ENCODE data around the gene OXTR.

OXTR gene

DNA sequence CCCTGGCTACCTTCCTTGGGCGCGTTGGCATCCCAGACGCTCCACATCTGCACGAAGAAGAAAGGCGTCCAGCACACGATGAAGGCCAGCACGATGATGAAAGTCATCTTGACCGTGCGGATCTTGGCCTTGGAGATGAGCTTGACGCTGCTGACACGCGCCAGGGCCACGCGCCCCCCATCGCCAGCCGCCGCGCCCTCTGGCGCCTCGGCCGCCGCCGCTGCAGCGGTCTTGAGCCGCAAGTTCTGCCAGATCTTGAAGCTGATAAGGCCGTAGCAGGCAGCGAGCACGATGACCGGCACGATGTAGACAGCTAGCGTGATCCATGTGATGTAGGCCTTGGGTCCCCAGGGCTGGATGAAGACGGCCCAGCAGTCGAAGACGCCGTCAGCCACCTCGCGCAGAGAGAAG lies 2.2 kb downstream of the OXTR start:
- DNase-seq, result no peak

DNA sequence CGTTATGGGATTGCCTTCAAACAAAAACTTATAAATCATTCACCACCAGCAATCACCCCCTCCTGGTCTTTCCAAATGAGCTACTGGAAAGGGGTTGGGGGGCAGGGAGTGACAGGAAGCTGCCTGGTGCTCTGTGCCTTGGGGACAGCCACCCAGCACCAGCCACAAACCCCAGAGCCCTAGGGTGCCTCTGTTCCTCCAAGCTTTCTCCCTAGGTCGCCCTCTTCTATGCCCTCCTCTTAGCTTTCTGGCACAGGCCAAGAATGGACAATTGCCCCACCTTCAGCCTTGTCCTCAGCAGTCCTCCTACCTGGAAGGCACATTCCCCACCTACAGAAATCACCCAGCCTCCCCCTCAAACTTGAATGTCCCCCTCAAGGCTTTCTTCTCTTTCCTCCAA lies 3.3 kb downstream of the OXTR start:
- DNase-seq, result no peak

DNA sequence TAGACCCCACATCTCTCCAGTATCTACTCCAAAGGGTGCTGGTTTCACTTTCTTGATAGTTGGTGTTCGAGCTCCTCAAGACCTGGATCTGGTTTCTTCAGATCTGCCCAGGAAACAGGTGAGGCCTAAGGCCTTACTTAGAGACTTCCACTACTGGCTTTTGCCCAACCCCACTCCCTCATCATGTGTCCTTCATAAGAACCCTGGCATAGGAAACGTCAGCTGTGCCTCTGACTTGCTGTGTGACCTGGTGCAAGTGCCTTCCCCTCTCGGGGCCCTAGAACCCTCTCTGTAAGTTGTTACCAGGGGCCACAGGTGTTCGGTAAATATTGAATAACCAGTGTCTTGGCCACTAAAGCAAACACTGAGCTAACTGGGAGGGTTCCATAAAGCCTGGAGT lies 3.9 kb downstream of the OXTR start:
- no peak for DNase-seq

DNA sequence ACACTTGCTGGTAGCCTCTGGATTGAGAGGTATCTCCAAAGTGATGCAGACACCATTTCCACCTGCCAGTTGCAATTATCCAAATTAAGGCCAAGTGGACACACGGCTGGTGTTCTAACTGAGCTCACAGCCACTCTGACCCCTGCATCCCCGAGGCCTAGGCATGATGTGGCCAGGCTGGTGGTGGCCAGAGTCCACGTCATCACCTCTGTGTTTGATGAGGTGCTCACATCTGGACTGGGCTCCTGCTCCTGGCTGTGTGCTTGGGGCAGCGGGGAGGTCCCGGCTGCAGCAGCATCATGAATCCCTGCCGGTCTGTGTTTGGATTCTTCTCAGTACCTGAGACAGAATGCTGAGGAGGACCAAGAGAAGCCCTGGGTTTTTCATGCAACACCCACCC lies 4.9 kb downstream of the OXTR start:
- DNase-seq, result no peak

DNA sequence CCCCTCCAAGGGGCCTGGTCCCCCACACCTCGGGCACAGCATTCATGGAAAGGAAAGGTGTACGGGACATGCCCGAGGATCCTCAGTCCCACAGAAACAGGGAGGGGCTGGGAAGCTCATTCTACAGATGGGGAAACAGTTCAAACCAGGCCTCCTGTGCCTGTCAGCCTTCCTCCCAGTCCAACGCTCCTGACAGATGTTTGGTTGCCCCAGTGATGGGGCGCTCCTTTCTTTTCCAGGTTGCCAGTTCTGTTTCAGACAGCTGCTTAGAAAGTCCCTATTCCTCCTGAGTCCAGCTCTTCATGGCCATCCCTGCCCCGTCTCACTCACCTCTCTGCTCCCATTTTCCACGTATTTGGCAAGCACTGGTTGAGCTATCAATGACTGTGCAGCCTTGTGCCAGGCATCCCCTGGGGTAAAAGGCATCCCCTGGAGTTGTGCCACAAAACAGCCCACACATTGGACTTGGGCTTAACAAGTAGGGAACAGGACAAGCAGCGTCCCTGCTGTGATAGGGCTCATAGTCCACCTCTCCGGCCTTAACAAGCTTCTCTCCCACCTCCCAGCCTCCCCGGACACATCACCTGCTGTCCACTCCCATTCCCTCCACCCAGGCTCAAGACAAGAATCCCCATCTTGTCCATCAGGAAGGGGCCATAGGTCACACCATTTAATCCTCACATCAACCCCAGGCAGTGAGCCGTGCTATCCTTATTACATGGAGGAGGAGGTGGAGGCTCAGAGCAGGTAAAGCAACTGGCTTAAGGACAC lies 6.6 kb downstream of the OXTR start:
- no peak for DNase-seq

DNA sequence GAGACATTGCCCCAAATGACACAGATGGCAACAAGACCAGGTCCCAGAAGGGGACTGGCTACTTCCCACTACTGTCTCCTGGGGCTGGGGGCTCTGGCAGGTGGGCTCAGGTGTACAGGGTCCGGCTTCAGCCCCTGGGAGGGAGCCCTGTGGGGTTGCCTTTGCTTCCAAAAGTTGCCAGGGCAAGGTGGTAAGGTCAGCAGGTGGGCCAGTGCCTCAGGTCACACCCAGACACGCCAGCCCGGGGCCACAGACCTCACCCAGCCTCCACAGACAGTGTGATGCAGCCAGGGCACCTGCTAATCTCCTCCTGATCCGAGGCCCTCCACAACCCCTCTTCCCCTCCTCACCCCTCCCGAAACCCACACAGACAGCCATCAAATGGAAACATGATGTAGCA lies 7.5 kb downstream of the OXTR start:
- no peak for DNase-seq

DNA sequence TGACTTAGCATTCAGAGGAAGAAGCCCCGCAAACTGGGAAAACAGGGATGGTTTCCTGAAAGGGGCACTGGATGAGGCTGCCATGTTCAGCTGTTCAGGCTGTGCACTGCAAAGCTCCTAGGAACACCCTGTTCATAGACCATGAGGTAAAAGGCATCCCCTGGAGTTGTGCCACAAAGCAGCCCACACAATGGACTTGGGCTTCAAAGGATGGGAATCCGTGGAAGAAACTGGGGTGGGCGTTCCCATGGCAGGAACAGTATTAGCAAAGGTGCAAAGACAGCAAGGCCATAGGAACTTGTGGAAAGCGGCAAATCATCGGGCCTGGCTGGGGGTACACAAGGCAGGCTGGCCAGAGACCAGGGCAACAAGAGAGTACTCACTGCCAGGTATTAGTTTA lies 8.9 kb downstream of the OXTR start:
- DNase-seq, result no peak

DNA sequence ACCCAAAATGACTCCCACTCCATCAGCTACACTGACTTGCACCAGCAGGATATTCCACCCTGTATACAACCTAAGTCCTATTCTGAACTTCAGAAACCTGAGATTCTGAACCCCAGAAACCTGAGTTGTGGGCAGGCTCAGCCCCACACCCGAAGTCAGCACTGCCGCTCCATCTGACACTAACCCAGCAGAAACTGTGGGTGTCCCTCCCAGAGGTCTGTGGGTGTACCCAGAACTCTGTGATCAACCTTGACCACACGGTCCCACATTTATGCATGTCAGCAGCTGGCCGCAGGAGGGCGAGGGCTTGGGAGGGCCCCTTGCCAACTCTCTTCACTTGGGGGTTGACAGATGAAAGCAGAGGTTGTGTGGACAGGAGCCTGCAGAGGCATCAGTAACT lies 9.3 kb downstream of the OXTR start:
- no peak for DNase-seq

DNA sequence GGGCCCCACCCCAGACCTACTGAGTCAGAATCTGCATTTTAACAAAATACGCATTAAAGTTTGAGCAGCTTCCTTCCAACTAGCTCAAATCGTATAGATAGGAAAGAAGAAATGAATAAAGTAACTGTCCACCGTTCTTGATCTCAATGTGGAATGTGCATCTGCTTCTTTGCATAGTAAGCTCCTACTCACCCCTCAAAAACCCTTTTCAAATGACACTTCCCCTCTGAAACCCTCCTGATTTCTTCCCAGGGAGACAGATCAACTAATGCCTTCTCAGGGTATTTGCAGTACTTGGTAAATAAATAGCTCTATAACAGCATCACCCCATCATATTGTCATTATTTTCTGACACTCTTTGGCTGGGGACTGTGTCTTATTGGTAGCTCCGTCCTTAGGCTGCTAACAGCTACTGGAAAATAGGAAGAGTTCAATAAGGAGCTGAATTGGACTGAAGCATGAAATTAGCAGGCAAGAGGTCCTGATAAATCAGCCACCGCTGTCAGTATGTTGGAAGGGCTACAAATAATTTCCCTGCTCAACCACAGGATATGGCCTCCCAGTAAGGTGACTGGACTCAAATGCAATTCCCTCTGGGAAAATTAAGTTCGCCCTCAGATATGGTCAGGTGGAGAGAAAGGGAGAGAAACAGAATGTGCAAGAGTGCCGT lies 10.2 kb downstream of the OXTR start:
- no peak for DNase-seq

DNA sequence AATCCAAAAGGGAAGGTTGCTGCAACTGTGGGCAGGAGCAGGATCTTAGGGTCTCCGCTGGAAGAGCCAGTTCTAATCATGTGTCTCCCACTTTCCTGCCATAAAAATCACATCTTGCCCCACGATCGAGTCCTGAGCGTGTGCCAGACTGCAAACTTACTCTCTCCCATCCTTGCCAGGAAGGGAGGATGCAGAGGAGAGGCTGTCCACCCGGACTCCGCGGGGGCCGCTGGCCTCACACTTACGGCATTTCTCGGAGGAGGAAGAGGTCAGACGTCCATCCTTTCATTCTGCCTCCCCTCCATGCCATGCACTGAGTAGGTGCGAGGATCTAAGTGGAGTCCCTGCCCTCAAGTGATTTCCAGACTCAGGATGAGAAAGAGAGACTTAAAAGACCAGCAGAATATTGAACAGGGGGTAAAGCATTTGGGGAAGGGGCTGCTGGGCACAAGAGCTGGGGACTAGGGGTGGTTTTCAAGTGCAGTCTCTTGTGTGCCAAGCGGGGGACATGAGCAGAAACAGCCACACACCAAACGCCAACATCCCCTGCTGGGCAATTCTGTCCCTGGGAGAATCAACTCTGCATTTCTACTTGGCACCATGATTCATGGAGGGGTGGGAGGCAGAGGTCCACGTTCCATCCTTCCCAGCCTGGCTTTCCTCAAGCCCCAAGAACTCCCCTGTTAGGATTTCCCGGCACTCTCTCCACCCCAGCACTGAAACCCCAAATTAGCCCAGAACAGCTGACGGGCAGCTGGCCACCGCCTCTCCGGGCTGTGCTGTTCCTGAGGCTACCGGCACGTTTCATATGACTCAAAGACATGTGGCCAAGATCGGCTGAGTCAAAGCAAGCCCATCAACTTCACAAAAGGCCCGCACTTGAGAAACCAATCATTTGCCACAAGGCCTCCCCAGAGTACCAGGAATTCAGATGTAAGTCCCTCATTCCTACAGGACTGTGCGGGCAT lies 11.6 kb downstream of the OXTR start:
- DNase-seq, result no peak

DNA sequence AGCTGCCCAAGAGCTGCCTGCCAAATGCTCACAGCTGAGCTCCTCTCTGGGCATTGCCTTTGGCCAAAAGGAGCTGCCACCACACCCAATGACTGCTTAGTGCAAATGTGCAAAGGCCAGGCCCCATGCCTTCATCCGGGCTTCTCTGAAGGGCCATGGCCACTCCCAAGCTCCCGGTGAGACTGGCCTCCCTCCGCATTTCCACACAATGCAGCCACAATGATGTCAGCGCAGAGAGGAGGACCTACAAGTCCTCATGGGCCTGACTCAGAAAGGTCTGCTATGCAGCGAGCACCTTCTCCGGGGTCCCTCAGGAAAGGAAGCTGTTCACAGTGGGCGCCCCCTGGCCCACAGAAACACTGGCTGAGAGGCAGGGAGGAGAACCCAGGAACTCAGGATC lies 12.7 kb downstream of the OXTR start:
- no peak for DNase-seq

DNA sequence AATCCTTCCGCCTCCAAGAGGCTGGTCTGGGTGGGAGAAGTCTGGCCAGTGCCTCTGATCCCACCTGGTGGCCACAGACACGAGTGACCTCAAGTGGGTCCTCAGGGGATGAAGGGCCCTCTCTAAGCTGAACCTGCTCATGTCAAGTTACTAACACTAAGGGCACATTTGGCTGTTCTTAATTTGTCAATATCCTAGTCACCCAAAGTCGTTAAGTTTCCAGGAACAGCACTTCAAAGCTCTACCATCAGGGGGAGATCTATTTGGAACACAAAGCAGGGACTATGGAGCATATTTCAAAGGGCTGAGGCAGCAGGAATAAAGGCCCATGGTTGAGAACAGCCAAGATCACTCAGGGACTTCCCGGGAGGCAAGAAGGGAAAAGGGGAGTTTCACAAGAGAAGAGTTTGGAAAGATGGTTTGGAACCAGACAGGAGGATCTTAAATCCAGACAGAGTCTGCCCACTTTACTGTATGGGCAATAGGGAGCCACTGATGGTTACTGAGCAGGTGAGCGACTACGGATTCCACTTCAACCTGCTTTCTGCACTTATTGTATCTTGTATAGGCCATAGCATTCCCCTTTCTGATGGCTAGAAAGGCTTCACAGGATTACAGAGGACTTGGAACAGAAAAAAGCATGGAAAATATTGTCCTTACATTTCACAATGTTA lies 13.7 kb downstream of the OXTR start:
- DNase-seq, result no peak

DNA sequence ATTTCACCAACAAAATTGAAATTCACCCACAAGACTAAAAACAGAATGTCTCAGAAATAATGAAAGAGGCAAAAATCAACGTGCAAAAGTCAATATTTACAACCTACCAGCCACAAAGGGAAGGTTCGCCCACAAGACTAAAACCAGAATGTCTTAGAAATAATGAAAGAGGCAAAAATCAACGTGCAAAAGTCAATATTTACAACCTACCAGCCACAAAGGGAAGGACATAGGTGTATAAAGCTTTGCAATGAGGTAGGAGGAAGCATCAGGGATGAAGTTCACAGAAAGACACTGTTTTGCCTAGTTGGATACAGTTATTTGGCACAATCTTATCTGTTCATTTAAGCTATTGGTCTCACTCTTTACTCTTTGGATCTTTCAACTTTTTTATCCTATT lies 14.3 kb downstream of the OXTR start:
- no peak for DNase-seq

DNA sequence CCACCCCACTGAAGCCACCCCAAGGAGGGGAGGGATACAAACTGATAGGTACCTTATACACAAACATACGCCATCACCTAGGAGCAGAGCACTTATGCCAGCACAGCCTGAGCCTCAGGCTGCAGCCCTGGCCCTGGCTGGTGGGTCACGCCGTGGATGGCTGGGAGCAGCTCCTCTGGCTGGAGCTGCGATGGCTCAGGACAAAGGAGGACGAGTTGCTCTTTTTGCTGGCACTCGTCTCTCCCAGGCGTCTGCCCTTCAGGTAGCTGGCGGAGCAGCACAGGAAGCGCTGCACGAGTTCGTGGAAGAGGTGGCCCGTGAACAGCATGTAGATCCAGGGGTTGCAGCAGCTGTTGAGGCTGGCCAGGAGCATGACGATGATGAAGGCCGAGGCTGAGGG lies 16.6 kb downstream of the OXTR start:
- no peak for DNase-seq

DNA sequence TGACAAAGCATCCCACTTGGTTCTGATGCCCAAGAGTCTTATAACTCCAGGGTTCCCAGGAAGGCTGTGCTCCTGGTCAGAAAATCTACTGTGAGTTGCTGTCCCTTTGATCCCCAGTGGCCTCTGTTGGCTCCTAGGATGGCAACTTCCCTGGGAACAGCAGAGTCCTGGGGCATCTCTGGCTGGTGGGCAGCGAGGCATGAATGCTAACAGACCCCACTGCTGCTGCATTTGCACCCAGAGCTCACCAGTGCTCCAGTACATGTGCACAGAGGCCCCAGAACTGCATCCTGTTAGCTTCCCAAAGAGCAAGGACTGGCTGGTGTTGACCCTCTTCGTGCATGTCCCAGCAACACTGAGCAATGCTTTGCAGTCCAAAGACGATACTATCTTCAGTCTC lies 20.1 kb downstream of the OXTR start:
- no peak for DNase-seq

DNA sequence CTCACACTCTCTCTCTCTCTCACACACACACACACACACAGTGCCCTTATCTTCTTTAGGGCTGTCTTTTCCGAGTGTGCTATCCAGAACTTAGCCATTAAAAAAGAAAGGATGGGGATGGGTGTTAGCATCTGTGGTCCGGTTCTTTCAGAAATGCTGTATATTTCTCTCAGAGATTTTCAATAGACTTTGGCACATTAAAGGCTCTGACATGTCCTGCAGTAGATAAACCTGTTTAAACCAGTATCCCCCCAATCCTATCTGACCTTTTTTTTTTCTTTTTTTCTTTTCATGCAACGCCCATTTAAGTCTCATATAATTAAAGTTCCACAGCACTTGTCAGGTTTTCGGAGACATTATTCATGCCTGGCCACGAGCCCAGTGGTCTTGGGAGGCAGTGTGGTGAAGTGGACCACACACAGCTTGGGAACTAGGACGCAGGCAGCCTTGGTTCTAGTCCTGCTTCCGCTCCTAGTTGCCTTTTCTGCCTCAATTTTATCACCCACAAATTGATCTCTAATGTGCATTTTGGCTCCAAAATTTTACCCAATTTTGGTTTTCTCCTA lies 22.6 kb downstream of the OXTR start:
- no peak for DNase-seq

DNA sequence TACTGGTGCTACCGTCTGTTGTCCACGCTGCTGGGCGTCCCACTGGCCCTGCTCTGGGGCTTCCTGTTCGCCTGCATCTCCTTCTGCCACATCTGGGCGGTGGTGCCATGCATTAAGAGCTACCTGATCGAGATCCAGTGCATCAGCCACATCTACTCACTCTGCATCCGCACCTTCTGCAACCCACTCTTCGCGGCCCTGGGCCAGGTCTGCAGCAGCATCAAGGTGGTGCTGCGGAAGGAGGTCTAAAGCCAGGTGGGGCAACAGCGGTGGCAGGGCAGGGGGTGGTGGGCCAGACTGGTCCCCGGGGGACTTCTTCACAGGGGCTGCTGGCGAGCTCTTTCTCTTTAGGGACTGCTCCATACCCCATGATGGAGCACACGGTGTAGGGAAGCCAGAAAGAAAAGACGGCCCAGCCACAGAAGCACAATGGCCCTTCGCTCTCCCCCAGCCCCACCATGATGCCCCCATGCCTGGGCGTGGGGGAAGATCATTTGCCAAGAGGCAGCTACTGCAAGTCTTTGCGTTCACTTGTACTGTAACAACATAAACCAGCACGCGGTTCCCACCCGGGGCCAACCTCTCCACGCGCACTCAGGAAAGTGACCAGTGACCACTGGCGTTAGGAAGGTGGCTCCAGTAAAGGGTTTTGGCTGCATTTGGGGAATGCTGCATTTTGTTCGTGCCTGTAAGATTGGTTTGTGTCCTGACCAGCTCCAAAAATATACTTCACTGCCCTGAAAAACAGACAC lies 23.6 kb downstream of the OXTR start:
- DNase-seq, result no peak

DNA sequence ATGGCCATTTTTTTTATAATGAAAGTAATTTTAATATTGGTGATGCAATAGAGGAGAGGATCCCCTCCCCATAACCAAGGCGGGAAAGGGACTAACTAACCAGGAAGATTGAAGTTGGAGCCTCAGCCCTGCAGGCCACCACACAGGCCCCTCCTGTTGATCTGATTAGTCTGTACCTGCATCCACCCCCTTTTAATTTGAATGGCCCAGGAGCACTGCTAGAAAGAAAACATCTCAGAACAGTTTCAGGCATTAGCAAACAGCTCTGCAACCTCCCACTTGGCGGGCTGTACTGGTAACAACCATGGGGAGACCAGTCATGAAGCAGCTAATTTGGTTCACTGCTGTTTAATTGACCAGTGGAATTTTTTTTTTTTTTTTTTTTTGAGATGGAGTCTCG lies 25.5 kb downstream of the OXTR start:
- DNase-seq, result no peak

DNA sequence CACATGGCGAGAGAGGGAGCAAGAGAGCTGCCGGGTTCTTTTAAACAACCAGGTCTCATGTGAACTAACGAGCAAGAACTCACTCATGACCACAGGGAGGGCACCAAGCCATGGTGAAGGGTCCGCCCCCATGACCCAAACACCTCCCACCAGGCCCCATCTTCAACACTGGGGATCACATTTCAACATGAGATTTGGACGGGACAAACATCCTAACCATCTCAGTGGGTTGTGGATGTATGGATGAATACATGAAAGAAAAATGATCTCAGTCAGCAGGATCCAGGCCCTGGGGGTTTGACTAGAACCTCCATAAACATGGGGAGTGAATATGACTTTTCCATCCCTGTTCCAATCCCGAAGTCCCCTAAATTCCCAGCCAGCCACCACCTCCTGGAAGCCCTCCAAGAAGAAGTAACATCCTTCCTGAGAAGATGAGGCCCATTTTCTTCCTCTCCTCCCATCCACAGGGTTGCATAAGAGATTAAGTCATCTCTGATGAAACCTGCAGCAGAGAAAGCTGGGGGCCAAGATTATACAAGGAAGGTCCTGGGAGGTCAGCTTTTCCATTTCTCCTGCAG lies 26.3 kb downstream of the OXTR start:
- DNase-seq, result no peak

DNA sequence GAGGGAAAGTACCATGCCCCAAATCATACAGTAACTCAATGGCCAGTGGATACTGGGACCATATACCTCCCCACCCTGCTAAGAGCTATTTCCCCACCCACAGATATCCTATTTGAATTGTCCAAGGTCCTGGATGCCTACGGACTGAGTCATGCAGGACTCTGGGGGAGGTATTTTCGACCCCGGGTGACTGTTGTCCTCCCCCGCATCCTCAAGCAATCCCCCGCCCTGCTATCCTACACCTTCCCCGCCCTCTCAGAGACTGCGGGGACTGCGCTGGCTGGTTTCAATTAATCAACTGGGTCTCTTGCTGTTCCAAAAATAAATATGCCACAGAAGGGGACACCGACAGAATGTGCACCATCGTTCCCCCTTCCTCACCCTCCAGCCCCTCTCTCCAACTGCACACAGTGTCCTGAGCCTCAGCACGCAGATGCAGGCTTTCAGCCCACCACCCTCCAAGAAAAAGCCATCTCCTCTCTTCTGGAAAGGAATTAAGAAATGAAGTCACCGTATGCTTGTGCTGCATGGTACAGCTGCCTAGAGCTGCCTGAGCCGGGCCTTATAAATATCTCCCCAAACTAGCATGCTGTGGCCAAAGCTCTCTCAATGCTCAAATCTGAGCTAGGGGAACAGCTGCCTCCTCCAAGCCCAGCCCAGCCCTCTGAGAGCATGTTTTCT lies 27.7 kb downstream of the OXTR start:
- no peak for DNase-seq
